GM18526 (cell line): ENCODE data around the gene CDKN2AIPNL.

Experiments used
- POLR2A ChIP-seq: IDR thresholded peaks from 3 replicates; pipeline ENCODE4 v1.6.1; 2011; ENCODE audit not compliant: insufficient read length; ENCODE audit errors: extremely low read depth

Gene CDKN2AIPNL

DNA sequence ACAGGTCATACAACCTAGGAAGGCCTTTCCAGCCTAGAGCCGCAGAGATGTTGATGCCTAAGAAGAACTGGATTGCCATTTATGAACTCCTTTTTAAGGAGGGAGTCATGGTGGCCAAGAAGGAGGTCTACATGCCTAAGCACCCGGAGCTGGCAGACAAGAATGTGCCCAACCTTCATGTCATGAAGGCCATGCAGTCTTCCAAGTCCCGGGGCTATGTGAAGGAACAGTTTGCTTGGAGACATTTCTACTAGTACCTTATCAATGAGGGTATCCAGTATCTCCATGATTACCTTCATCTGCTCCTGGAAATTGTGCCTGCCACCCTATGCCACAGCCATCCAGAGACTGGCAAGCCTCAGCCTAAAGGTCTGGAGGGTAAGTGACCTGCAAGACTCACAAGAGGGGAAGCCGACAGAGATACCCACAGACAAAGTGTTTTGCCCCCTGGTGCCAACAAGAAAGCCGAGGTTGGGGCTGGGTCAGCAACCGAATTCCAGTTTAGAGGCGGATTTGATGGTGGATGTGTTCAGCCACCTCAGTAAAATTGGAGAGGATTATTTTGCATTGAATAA lies 11.2 kb upstream of the CDKN2AIPNL start:
- TF ChIP-seq POLR2A: no peak

GRCh38 chr5:134420343-134420742 lies 8.7 kb upstream of the CDKN2AIPNL start:
- TF ChIP-seq POLR2A: no peak

- no peak for TF ChIP-seq POLR2A
Measured at GRCh38 chr5:134418958-134419357, 7.3 kb upstream of the CDKN2AIPNL start.

- TF ChIP-seq POLR2A: no peak
Measured at GRCh38 chr5:134417707-134418106, 6.0 kb upstream of the CDKN2AIPNL start.

- TF ChIP-seq POLR2A: no peak
Measured at GRCh38 chr5:134413046-134413445, 1.4 kb upstream of the CDKN2AIPNL start.

- no peak for TF ChIP-seq POLR2A
Measured at GRCh38 chr5:134411228-134411545, 494 bp downstream of the CDKN2AIPNL start.

- TF ChIP-seq POLR2A: no peak
Measured at GRCh38 chr5:134410822-134411221, 859 bp downstream of the CDKN2AIPNL start.

DNA sequence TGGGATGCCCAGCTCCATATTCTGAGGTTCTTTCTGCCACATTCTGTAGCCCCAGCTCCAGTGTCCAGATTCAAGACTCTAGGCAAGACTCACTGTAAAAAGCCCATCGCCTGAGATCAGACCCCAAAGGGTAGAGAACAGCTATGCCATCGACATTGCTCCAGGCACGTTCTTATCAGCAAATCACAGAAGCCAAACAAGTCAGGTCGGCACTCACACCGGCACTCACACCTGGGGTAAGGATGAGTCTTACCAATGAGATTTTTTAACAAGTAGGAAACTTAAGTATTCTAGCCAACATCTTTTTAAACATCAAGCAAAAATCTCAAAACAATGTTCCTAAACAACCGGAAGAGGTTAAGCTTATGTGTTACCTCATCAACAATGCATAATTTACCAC lies 2.4 kb downstream of the CDKN2AIPNL start:
- TF ChIP-seq POLR2A: no peak

GRCh38 chr5:134406390-134406789 lies 5.3 kb downstream of the CDKN2AIPNL start:
- TF ChIP-seq POLR2A: no peak

GRCh38 chr5:134403951-134404350 lies 7.7 kb downstream of the CDKN2AIPNL start:
- TF ChIP-seq POLR2A: no peak

GRCh38 chr5:134398609-134399155 lies 13.0 kb downstream of the CDKN2AIPNL start:
- TF ChIP-seq POLR2A: no peak

DNA sequence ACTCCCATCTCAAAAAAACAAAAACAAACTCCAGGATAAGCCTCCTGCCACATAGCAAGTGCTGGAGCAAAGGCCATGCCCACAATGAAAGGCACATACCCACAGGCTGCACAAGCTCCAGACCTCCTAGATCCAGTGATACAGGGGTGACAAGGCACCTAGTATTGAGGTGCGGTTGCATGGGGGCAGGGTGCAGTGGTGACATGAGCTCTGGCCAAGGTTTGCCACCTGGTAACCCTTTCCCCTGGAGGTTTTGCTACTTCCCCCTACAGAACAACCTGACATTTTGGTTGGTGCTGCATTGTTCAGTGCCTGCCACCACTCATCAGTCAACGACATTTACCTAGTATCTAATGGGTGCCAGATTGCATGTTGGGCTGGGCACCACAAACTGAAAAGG lies 14.5 kb downstream of the CDKN2AIPNL start:
- TF ChIP-seq POLR2A: no peak

DNA sequence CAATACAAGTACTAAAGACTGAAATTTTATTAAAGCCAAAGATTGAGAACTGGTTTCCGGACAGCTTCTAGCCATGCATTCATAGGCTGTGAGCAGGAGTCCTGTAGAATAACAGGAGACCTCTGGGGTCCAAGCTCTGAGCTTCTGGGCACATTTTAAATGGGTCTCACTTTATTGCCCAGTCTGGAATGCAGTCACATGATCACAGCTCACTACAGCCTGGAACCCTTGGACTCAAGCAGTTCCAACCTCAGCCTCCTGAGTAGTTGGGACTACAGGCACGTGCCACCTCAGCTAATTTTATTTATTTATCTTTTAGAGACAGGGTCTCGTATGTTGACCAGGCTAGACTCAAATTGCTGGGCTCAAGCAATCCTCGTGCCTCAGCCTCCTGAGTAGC lies 15.4 kb downstream of the CDKN2AIPNL start:
- no peak for TF ChIP-seq POLR2A

- no peak for TF ChIP-seq POLR2A
Measured at GRCh38 chr5:134394932-134395331, 16.7 kb downstream of the CDKN2AIPNL start.

DNA sequence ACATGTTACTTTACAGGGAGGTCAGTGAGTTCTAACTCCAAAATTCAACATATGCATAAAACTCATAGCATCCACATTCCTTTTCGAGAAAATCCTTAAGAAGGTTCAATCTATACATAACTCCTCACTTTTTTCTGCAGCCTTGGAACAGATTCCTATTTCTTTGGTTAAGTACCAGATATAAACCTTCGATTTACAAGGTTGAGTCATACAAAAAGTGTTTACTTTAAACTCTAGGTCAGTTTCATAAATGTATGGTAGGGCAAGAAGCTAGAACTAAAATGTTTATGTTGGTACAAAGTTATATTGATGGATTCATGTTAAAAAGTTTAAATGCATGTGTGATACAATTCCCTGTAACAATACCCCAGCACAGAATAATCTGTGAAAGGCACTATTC lies 19.4 kb downstream of the CDKN2AIPNL start:
- no peak for TF ChIP-seq POLR2A

DNA sequence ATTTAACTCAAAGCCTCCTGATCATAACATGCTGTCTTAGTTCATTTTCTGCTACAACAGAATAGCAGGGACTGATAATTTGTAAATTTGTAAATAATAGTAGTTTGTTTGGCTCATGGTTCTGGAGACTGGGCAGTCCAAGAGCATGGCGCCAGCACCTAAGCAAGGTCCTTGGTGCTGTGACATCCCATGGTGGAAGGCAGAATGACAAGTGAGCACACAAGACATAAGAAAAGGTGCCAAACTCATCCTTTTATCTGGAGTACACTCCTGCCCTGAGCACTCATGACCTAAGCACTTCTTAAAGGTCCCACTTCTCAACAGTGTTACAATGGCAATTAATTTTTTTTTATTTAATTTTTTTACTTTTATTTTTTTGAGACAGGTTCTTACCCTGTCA lies 24.2 kb downstream of the CDKN2AIPNL start:
- no peak for TF ChIP-seq POLR2A

- no peak for TF ChIP-seq POLR2A
Measured at GRCh38 chr5:134383980-134384697, 27.5 kb downstream of the CDKN2AIPNL start.
